NCI-H146 treated with DMSO at 0.1 percent for 48 hours (cell line): ENCODE results near the gene ACOT2.
"Not testable (repeated sequence)": the region's sequence is repeated elsewhere in the genome, so short reads cannot be mapped to it uniquely, and the experiment has no call there.

Experiments used
- DNase-seq: peaks from one replicate; lab custom pipeline; 2025; ENCODE audit not compliant: unreplicated experiment; lab: John Stamatoyannopoulos, UW

ACOT2 gene

DNA sequence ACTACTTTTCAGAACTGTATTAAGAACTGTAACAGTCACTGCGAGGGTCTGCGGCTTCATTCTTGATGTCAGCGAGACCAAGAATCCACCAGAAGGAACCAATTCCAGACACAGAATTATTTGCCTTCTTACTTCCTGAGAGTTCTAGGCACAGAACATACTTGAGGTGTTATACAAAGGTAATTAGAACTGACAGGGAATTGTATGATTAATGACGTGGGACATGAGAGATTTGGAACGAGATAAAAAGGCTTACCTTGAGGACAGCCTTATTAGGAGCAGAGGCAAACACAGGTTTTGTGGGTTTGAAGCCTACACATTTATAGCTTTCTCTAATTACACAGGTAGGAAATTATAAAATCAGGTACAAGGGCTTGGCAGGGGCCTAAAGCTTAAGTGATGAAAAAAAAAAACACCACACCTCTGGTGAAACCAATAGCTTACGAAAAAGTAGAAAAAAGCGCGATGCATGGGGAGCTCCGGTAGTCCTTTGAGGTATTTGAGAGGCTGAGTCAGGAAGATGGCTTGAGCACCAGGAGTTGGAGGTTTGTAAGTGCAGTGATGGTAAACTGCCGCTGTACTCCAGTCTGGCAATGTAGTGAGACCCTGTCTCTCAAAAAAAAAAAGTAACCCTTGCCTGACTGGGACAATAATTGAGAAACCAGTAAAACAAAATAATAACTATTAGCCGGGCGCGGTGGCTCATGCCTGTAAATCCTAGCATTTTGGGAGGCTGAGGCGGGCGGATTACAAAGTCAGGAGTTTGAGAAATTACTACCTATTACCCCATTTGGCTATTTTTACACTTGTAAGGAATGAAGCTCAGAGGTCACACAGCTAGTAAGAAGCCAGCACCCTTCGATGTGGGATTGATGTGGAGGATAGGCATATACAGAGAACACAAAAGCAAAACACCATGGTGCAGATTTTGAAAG lies 795 bp upstream of the ACOT2 start:
- DNase-seq, result no peak

DNA sequence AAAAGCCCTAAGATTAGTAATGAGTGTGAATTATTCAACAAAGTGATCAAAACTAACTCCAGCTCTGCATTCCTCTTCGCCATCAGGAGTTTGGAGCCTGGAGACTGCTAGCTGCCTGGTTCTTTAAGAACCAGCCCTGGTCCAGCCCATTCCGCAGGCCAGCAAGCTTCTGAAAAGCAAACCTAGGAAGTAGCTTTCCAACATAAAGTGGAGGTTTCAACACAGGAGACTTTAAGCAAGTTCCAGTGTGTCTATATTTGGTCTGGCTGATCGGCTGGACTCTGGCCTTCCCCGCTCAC lies 178 bp upstream of the ACOT2 start:
- not testable (repeated sequence) for DNase-seq

GRCh38 chr14:73570913-73571312 lies 1.9 kb downstream of the ACOT2 start:
- not testable (repeated sequence) for DNase-seq

GRCh38 chr14:73573034-73573433 lies 4.0 kb downstream of the ACOT2 start:
- not testable (repeated sequence) for DNase-seq

DNA sequence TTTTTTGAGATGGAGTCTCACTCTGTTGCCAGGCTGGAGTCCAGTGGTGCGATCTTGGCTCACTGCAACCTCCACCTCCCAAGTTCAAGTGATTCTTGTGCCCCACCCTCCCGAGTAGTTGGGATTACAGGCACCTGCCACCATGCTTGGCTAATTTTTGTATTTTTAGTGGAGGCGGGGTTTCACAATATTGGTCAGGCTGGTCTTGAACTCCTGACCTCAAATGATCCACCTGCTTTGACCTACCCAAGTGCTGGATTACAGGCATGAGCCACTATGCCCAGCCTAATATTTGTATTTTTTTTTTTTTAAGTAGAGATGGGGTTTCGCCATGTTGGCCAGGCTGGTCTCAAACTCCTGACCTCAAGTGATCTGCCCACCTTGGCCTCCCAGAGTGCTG lies 4.7 kb downstream of the ACOT2 start:
- DNase-seq, result not testable (repeated sequence)

- DNase-seq, result not testable (repeated sequence)
These were observed 5.2 kb downstream of the ACOT2 start for GRCh38 chr14:73574251-73574650.

DNA sequence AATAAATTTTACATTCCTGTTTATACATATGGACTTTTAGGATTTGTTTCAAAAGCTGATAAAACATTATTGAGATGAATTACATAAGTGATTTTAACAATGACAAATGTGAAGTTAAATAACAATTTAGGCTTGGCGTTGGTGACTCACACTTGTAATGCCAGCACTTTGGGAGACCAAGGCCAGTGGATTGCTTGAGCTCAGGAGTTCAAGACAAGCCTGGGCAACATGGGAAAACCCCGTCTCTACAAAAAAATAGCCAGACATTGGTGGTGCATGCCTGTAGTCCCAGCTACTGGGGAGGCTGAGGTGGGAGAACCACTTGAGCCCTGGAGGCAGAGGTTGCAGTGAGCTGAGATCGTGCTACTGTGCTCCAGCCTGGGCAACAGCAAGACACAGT lies 7.4 kb downstream of the ACOT2 start:
- DNase-seq, result no peak

DNA sequence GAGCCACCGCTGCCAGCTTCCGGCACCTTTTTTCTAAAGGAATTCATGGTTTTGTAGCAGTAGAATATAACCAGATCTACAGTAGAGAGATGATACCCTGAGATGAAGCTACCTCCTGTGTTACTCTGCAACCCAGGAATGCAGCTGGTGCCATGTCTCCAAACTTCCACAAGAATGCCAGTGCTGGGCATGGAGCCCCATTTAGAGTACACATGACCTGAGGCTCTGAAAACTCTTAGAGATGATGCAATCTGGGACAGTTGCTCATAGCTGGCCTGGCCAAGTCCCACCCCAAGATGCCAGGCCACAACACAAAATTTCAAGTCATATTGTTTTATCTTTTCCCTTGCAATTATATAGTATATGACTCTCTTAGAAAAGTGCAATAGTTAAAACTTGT lies 8.2 kb downstream of the ACOT2 start:
- not testable (repeated sequence) for DNase-seq

DNA sequence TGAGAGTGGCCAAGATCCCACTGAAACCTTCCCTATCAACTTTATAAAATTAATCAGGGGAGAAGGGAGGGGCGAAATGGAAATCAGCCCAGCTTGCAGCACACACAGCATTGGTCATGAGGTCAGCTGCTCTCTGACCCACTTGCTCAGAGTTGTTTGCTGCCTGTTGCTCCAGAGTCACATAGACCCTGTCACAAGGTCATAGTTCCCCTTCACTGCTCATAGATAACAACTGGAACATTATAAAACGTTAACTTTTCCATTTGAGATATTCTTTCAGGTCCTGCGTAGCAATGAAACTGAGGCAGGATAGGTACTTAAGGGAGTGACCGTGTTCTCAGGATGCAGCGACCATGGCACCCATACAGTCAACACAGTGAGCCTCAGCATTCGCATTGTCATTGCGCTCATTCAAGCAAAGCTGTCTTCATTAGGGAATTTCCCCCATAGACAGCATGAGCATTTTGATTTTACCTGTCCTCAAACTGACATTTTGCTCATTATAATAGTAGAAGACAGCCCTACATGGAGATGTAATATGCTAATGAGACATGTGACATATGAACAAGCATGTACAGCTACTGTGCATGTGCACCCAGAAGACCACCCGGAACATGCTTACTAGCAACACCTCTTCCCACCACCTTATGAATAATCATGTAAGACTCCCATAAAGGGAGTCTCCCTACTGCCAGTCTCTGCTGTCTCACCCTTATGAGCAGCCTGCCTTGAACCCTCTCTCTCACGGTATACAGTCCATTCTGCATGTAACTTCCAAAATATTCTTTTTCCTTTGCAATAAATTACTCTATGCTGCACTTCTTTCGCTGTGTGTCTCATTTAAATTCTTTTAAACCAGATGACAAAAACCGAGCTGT lies 13.3 kb downstream of the ACOT2 start:
- not testable (repeated sequence) for DNase-seq

- DNase-seq, result no peak
These were observed 19.7 kb downstream of the ACOT2 start for GRCh38 chr14:73588695-73589094.

- no peak for DNase-seq
These were observed 20.1 kb downstream of the ACOT2 start for GRCh38 chr14:73589116-73589515.

DNA sequence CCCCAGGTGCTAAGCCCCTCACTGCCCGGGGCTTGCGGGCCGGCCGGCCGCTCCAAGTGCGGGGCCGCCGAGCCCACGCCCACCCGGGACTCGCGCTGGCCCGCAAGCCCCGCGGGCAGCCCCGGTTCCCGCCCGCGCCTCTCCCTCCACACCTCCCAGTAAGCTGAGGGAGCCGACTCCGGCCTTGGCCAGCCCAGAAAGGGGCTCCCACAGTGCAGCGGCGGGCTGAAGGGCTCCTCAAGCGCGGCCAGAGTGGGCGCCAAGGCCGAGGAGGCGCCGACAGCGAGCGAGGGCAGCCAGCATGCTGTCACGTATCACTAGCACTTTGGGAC lies 21.6 kb downstream of the ACOT2 start:
- DNase-seq, result not testable (repeated sequence)

- no peak for DNase-seq
These were observed 22.9 kb downstream of the ACOT2 start, which contains the start of gene ACOT4 for GRCh38 chr14:73591690-73592449. Gene ACOT4 (plus strand): TSS chr14:73591873. CDS start chr14:73591960, 87 bp downstream.

DNA sequence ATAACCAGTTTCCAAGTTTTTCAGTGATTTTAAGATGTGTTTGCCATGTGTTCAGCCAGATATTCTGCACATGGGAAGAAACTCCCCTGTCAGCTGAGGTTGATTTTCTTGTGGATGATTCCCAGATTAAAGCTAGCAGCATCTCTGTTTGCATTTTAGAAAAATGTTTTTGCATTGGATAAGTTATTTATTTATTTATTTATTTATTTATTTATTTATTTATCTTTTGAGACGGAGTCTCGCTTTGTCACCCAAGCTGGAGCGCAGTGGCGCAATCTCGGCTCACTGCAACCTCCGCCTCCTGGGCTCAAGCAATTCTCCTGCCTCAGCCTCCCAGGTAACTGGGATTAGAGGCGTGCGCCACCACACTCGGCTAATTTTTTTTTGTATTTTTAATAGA lies 25.5 kb downstream of the ACOT2 start:
- DNase-seq, result no peak

GRCh38 chr14:73599499-73599898 lies 30.5 kb downstream of the ACOT2 start:
- no peak for DNase-seq

GRCh38 chr14:73602994-73603393 lies 34.0 kb downstream of the ACOT2 start:
- no peak for DNase-seq

DNA sequence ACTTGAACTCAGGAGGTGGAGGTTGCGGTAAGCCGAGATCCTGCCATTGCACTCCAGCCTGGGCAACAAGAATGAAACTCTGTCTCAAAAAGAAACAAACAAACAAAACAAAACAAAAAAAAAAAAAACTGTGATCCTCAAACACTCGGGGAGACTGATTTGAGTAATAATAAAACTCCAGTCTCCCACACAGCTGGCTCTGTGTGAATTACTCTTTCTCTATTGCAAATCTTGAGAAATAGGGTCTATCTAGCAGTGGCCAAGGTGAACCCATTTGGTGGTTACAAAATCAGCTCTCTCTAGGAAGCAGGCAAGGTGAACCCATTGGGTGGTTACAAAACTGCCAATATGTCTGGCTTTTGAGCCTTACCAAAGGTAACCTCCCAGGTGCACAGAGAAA lies 37.3 kb downstream of the ACOT2 start:
- DNase-seq, result no peak

DNA sequence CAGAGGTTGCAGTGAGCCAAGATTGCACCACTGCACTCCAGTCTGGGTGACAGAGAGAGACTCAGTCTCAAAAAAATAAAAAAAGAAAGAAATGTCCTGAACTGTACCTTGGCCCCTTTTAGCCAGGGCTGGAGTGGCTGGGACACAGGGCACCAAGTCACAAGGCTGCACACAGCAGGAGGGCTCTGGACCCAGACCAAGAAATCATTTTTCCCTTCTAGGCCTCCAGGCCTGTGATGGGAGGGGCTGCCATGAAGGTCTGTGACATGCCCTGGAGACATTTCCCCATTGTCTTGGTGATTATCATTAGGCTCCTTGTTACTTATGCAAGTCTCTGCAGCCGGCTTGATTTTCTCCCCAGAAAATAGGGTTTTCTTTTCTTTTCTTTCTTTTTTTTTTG lies 38.2 kb downstream of the ACOT2 start:
- no peak for DNase-seq

- DNase-seq, result no peak
These were observed 41.7 kb downstream of the ACOT2 start for GRCh38 chr14:73610687-73611086.

DNA sequence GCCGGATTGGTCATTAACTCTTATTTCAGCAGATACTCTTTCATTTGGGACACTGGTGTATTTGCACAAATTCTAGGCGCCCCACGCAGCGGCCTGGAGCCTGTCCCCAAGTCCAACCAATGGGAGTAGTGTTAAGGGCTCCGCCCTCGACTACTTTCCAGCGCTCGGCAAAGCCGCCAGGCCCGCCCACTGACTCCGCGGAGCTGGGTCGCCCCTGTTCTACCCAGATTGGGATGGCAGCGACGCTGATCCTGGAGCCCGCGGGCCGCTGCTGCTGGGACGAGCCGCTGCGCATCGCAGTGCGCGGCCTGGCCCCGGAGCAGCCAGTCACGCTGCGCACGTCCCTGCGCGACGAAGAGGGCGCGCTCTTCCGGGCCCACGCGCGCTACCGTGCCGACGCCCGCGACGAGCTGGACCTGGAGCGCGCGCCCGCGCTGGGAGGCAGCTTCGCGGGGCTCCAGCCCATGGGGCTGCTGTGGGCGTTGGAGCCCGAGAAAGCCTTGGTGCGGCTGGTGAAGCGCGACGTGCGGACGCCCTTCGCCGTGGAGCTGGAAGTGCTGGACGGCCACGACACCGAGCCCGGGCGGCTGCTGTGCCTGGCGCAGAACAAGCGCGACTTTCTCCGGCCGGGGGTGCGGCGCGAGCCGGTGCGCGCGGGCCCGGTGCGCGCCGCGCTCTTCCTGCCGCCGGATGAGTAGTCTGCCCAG lies 43.5 kb downstream of the ACOT2 start, which contains the start of gene ACOT6:
Gene ACOT6, plus strand, starts transcription at position 179 of the 707 bp plus-strand sequence. Its CDS starts 55 bp downstream, at position 234.
- no peak for DNase-seq

GRCh38 chr14:73613046-73613383 lies 44.0 kb downstream of the ACOT2 start:
- DNase-seq, result no peak
